Mesenchymal stem cell (in vitro differentiated cells and primary cell): Measurements from ENCODE around the gene COL1A2.
A peak's percentile ranks its signal among the peaks of the same experiment; 100 is the strongest.

Experiments used
- DNase-seq: peaks from one replicate; pipeline ENCODE4 v3.0.0-alpha.2; 2013
- H2AFZ ChIP-seq: one replicate; pipeline ENCODE4 v1.6.1; 2013; ENCODE audit warnings: low read depth, mild to moderate bottlenecking, control low read depth, inconsistent platforms, low read length, moderate library complexity
- H2AK5ac ChIP-seq: 2 replicates; pipeline ENCODE4 v1.6.1; 2013; ENCODE audit warnings: low read length, moderate library complexity, mild to moderate bottlenecking, inconsistent platforms; ENCODE audit not compliant: severe bottlenecking
- H2BK120ac ChIP-seq: one replicate; pipeline ENCODE4 v1.6.1; 2013; ENCODE audit warnings: low read depth, mild to moderate bottlenecking, inconsistent platforms, low read length, moderate library complexity
- H2BK12ac ChIP-seq, 2 experiments: one replicate each; pipeline ENCODE4 v1.6.1; 2013; ENCODE audit warnings: inconsistent platforms in 2 of 2, low read length in 2 of 2, mild to moderate bottlenecking in 2 of 2, moderate library complexity in 2 of 2, control low read depth in 1 of 2
- H2BK15ac ChIP-seq: one replicate; pipeline ENCODE4 v1.6.1; 2013; ENCODE audit warnings: mild to moderate bottlenecking, low read depth, inconsistent platforms; ENCODE audit not compliant: poor library complexity, severe bottlenecking
- H2BK5ac ChIP-seq: 2 replicates; pipeline ENCODE4 v1.6.1; 2013; ENCODE audit warnings: low read depth, mild to moderate bottlenecking, low read length, control low read depth, inconsistent platforms; ENCODE audit not compliant: poor library complexity, severe bottlenecking
- H3K14ac ChIP-seq, 2 experiments: one replicate each; pipeline ENCODE4 v1.6.1; 2013; ENCODE audit warnings: inconsistent platforms in 2 of 2, low read length in 2 of 2, control low read depth in 1 of 2, mild to moderate bottlenecking in 1 of 2, moderate library complexity in 1 of 2
- H3K18ac ChIP-seq, 2 experiments: one replicate each; pipeline ENCODE4 v1.6.1; 2013; ENCODE audit warnings: inconsistent platforms in 2 of 2, low read length in 2 of 2, control low read depth in 1 of 2, low read depth in 1 of 2, mild to moderate bottlenecking in 1 of 2
- H3K23ac ChIP-seq, 2 experiments: one replicate each; pipeline ENCODE4 v1.6.1; 2013; ENCODE audit warnings: inconsistent platforms in 2 of 2, low read length in 2 of 2, mild to moderate bottlenecking in 2 of 2, moderate library complexity in 2 of 2, control low read depth in 1 of 2
- H3K27ac ChIP-seq: 2 replicates; pipeline ENCODE4 v1.5.1; 2013; ENCODE audit warnings: mild to moderate bottlenecking, moderate library complexity, low read length, control low read depth, inconsistent platforms; ENCODE audit not compliant: poor library complexity, severe bottlenecking
- H3K27me3 ChIP-seq, 2 experiments: 2 replicates each; pipeline versions ENCODE4 v1.6.1 to v1.7.0; 2013; ENCODE audit warnings: low read length in 2 of 2, mild to moderate bottlenecking in 2 of 2, moderate library complexity in 2 of 2, control low read depth in 1 of 2, inconsistent platforms in 1 of 2; ENCODE audit not compliant: control insufficient read depth in 1 of 2, insufficient read depth in 1 of 2
- H3K36me3 ChIP-seq, 2 experiments: 2 replicates each; pipeline versions ENCODE4 v1.6.1 to v1.7.0; 2013; ENCODE audit warnings: low read length in 2 of 2, control low read depth in 1 of 2, inconsistent platforms in 1 of 2, low read depth in 1 of 2, mild to moderate bottlenecking in 1 of 2; ENCODE audit not compliant: insufficient read depth in 2 of 2, control insufficient read depth in 1 of 2
- H3K4ac ChIP-seq, 2 experiments: one replicate each; pipeline ENCODE4 v1.6.1; 2013; ENCODE audit warnings: inconsistent platforms in 2 of 2, low read length in 2 of 2, mild to moderate bottlenecking in 2 of 2, moderate library complexity in 2 of 2, control low read depth in 1 of 2, low read depth in 1 of 2
- H3K4me1 ChIP-seq: 2 replicates; pipeline ENCODE4 v1.6.1; 2013; ENCODE audit warnings: low read depth, low read length, control low read depth; ENCODE audit not compliant: control insufficient read depth, insufficient read depth
- H3K4me2 ChIP-seq: 2 replicates; pipeline ENCODE4 v1.6.1; 2013; ENCODE audit warnings: low read length, mild to moderate bottlenecking, inconsistent platforms; ENCODE audit not compliant: poor library complexity, severe bottlenecking
- H3K4me3 ChIP-seq, 2 experiments: 2 replicates each; pipeline versions ENCODE4 v1.5.1 to v1.7.0; 2013; ENCODE audit warnings: low read length in 2 of 2, mild to moderate bottlenecking in 2 of 2, control low read depth in 1 of 2, low read depth in 1 of 2; ENCODE audit not compliant: insufficient read depth in 1 of 2
- H3K79me1 ChIP-seq: replicated peaks from 2 replicates; pipeline ENCODE4 v1.6.1; 2013; ENCODE audit warnings: mild to moderate bottlenecking, control low read depth, low read length, inconsistent platforms; ENCODE audit not compliant: poor library complexity, severe bottlenecking
- H3K9ac ChIP-seq: 2 replicates; pipeline ENCODE4 v1.7.0; 2013; ENCODE audit warnings: mild to moderate bottlenecking, low read length, moderate library complexity
- H3K9me3 ChIP-seq: 2 replicates; pipeline ENCODE4 v1.7.0; 2013; ENCODE audit warnings: mild to moderate bottlenecking, low read length; ENCODE audit not compliant: control insufficient read depth
- H4K8ac ChIP-seq: one replicate; pipeline ENCODE4 v1.6.1; 2013; ENCODE audit warnings: inconsistent platforms, mild to moderate bottlenecking, low read length, moderate library complexity
- H4K91ac ChIP-seq: one replicate; pipeline ENCODE4 v1.6.1; 2013; ENCODE audit warnings: mild to moderate bottlenecking, low read length, inconsistent platforms
- WGBS: methylation state at CpG from one replicate; pipeline ENCODE4 v1.1.7; 2013; ENCODE audit warnings: mixed read lengths; 5-methylcytosine and 5-hydroxymethylcytosine counted together

COL1A2 gene

DNA sequence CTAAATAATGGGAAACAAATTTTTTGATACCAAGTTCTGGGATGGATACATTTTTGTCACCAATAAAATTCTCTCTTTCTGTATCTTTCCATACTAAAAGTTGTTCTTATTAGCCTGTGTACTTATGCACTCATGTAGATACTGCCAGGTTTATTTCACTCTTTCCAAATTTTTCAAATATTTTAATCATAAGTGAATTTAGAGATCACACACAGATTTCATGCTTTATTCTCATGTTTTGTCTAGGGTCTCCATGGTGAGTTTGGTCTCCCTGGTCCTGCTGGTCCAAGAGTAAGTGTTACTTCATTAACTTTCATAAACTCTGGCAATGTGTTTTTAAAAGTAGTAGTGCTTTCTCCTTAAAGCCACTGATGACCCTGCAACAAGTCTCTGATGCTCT is 20.3 kb downstream of the COL1A2 start:
- no peak overlapping the region for H3K23ac ChIP-seq
- no peak overlapping the region for H2BK15ac ChIP-seq
- no peak overlapping the region for H3K4me3 ChIP-seq
- no peak overlapping the region for H3K4ac ChIP-seq
- no peaks in the 10 kb centered on the region for H3K9me3 ChIP-seq
- H3K4me1 ChIP-seq, result no peaks in the 10 kb centered on the region
- H3K14ac ChIP-seq, result no peak overlapping the region
- peaks cover 8% of the 10 kb centered on the region for H3K79me1 ChIP-seq
- H2AK5ac ChIP-seq, result no peak overlapping the region
- H4K91ac ChIP-seq, result no peak overlapping the region
- no peak overlapping the region for H4K8ac ChIP-seq
- H2BK5ac ChIP-seq, result no peak overlapping the region
- H2BK120ac ChIP-seq, result no peak overlapping the region
- H3K36me3 ChIP-seq, result peaks cover 27 to 100% of the 10 kb centered on the region in 2 experiments
- no peaks in the 10 kb centered on the region for H3K27me3 ChIP-seq
- no peak for DNase-seq
- H3K27ac ChIP-seq, result peak overlapping the region; percentile 30
- H2BK12ac ChIP-seq, result no peak overlapping the region
- H3K9ac ChIP-seq, result peak overlapping the region; percentile 94
- no peak overlapping the region for H3K18ac ChIP-seq
- no peak overlapping the region for H2AFZ ChIP-seq
- no peak overlapping the region for H3K4me2 ChIP-seq

DNA sequence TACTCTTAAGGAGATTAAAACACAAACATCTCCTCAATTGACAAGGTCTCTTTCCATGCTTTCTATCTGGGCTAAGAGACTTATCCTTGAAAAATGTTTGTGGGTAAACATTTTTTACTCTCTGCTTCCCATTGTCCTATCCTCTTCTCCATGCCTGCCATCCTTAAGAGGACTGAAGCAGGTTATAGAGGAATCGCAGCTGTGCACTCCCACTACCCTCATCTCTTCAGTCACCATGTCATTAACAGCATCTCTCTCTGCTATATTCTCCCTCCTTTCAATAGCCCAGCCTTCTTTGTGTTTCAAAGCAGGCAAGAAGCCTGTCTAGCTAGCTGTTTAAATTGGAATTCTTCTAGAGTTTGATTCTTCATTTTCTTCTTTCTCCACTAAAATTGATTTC is 22.6 kb downstream of the COL1A2 start:
- H2BK5ac ChIP-seq, result no peak overlapping the region
- H3K27me3 ChIP-seq, result no peaks in the 10 kb centered on the region
- H3K4me2 ChIP-seq, result no peak overlapping the region
- H3K14ac ChIP-seq, result no peak overlapping the region
- no peak overlapping the region for H2AK5ac ChIP-seq
- H3K4ac ChIP-seq, result no peak overlapping the region
- no peaks in the 10 kb centered on the region for H3K9me3 ChIP-seq
- H4K8ac ChIP-seq, result no peak overlapping the region
- no peak overlapping the region for H2BK12ac ChIP-seq
- H4K91ac ChIP-seq, result no peak overlapping the region
- H2BK15ac ChIP-seq, result no peak overlapping the region
- peak overlapping the region; percentile 1 for H3K27ac ChIP-seq
- peak overlapping the region; percentile 94 for H3K9ac ChIP-seq
- peak overlapping the region in 1 of 2 experiments; percentile 32 for H3K4me3 ChIP-seq
- H2AFZ ChIP-seq, result no peak overlapping the region
- DNase-seq, result no peak
- WGBS, result 95% methylated on average over 1 of the region's 1 CpG
- peaks cover 28 to 100% of the 10 kb centered on the region in 2 experiments for H3K36me3 ChIP-seq
- H3K79me1 ChIP-seq, result peaks cover 8% of the 10 kb centered on the region
- H3K18ac ChIP-seq, result no peak overlapping the region
- no peak overlapping the region for H3K23ac ChIP-seq
- H3K4me1 ChIP-seq, result no peaks in the 10 kb centered on the region
- no peak overlapping the region for H2BK120ac ChIP-seq

DNA sequence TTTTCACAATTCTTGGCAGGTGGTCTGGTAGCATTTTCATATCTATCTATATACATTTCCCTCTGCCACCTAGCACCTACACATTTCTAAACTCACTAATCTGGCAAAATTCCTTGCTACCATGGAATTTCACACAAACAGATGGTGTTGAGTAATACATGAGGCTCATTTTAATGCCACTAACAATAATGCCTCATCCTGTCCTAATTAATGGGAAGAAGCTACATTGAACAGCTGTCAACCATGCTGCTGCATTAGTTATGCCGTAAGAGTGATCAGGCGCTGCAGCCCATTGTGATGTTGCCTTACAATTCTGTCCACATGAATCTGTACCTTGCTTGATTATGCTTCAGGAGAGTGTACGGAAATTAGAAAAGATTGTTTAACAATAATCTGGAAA is 23.2 kb downstream of the COL1A2 start:
- peaks cover 28 to 100% of the 10 kb centered on the region in 2 experiments for H3K36me3 ChIP-seq
- no peak overlapping the region for H4K91ac ChIP-seq
- DNase-seq, result no peak
- H2BK15ac ChIP-seq, result no peak overlapping the region
- H3K14ac ChIP-seq, result no peak overlapping the region
- H3K27ac ChIP-seq, result no peak overlapping the region
- no peaks in the 10 kb centered on the region for H3K9me3 ChIP-seq
- peak overlapping the region in 1 of 2 experiments; percentile 32 for H3K4me3 ChIP-seq
- no peak overlapping the region for H3K4me2 ChIP-seq
- no peak overlapping the region for H3K18ac ChIP-seq
- no peak overlapping the region for H3K23ac ChIP-seq
- no peak overlapping the region for H3K4ac ChIP-seq
- H3K27me3 ChIP-seq, result no peaks in the 10 kb centered on the region
- no peak overlapping the region for H2BK12ac ChIP-seq
- no peak overlapping the region for H2BK5ac ChIP-seq
- no peak overlapping the region for H2AFZ ChIP-seq
- WGBS, result 100% methylated on average over 2 of the region's 3 CpGs
- peaks cover 6% of the 10 kb centered on the region for H3K79me1 ChIP-seq
- H3K4me1 ChIP-seq, result no peaks in the 10 kb centered on the region
- no peak overlapping the region for H2BK120ac ChIP-seq
- no peak overlapping the region for H2AK5ac ChIP-seq
- peak overlapping the region; percentile 94 for H3K9ac ChIP-seq
- H4K8ac ChIP-seq, result no peak overlapping the region

DNA sequence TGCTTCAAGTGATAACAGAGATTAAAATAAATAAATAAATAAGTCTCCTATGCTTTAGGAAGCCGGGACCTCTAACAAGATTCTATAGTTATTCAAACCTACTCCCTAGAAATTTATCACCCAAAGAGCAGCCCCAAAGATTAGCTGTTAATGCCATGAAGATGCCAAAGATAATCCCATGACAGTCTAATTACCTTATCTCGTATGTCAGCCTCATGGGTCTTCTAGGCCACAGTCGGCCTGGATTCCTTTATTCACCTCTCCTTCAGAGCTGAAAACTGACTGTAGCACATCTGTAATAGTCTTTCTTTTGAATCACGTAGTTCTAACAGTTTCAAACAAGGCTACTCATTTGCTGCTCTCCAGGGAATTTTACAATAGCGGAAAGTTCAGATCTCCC is 24.2 kb downstream of the COL1A2 start:
- Histone ChIP-seq H3K9me3 (no peaks in the 10 kb centered on the region), H4K8ac (no peak overlapping the region), H2BK15ac (no peak overlapping the region), H3K18ac (no peak overlapping the region), H3K27ac (no peak overlapping the region), H2AK5ac (no peak overlapping the region), H2BK5ac (no peak overlapping the region), H3K4me2 (no peak overlapping the region), H2BK120ac (no peak overlapping the region), H3K23ac (no peak overlapping the region), H3K79me1 (peaks cover 6% of the 10 kb centered on the region), H3K4ac (no peak overlapping the region), H3K4me3 (peak overlapping the region in 1 of 2 experiments; percentile 4), H2AFZ (no peak overlapping the region), H3K4me1 (no peaks in the 10 kb centered on the region), H3K36me3 (peaks cover 30 to 99% of the 10 kb centered on the region in 2 experiments), H2BK12ac (no peak overlapping the region), H3K9ac (peak overlapping the region; percentile 94), H3K27me3 (no peaks in the 10 kb centered on the region), H4K91ac (no peak overlapping the region), H3K14ac (no peak overlapping the region)
- no peak for DNase-seq
- 57% methylated on average over 5 of the region's 5 CpGs for WGBS
